AG10803 (cell line): ENCODE data around the gene GCNT4.

Experiments used
- DNase-seq: peaks from one replicate; pipeline ENCODE4 v3.0.0; 2010; ENCODE audit warnings: low read depth
- H3K4me3 ChIP-seq: 2 replicates; pipeline ENCODE4 v1.5.1; 2011; ENCODE audit warnings: mild to moderate bottlenecking, low read length, control low read depth
- TF ChIP-seq, protein P1 (sequence below): conservative IDR thresholded peaks from 2 replicates; pipeline ENCODE4 v1.5.1; 2011; ENCODE audit warnings: mild to moderate bottlenecking, low read length, control low read depth, inconsistent platforms

Gene GCNT4

DNA sequence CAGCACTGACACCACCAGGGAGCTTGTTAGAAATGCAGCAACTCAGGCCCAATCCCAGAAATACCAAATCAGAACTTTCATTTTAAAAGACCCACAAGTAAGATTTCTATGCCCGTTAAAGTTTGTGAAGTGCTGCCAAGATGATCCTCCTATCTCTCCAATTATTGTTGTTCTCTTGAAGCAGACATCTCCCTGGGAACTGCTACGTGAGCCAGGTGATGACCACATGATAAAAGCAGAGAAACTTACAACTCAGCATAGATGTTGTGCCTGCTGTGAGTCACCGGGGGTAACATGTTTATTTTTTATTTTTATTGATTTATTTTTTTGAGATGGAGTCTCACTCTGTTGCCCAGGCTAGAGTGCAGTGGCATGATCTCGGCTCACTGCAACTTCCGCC, 34.4 kb downstream of the GCNT4 start:
- H3K4me3 ChIP-seq, result no peak overlapping the region
- DNase-seq, result no peak
- TF ChIP-seq, protein P1, sequence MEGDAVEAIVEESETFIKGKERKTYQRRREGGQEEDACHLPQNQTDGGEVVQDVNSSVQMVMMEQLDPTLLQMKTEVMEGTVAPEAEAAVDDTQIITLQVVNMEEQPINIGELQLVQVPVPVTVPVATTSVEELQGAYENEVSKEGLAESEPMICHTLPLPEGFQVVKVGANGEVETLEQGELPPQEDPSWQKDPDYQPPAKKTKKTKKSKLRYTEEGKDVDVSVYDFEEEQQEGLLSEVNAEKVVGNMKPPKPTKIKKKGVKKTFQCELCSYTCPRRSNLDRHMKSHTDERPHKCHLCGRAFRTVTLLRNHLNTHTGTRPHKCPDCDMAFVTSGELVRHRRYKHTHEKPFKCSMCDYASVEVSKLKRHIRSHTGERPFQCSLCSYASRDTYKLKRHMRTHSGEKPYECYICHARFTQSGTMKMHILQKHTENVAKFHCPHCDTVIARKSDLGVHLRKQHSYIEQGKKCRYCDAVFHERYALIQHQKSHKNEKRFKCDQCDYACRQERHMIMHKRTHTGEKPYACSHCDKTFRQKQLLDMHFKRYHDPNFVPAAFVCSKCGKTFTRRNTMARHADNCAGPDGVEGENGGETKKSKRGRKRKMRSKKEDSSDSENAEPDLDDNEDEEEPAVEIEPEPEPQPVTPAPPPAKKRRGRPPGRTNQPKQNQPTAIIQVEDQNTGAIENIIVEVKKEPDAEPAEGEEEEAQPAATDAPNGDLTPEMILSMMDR, result no peak

DNA sequence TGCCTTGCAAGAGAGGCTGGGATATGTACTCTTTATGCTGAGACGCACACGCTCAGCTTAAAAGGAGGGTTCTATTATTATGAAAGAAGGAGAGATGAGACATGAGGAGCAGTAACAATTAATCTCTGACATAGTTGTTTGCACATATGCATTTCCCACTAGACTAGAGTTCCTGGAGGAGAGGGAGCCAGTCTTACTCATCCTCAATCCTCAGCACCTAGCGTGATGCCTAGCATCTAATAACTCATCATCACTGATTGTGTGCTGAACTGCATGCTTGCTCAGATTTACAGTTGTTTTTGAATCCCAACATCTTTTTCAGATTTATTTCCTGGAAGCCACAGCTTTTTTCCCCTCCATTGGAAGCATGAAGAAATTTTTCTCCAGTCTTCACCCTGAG, 35.5 kb downstream of the GCNT4 start:
- no peak overlapping the region for H3K4me3 ChIP-seq
- TF ChIP-seq, protein P1, result no peak
- peak; percentile 81 for DNase-seq

DNA sequence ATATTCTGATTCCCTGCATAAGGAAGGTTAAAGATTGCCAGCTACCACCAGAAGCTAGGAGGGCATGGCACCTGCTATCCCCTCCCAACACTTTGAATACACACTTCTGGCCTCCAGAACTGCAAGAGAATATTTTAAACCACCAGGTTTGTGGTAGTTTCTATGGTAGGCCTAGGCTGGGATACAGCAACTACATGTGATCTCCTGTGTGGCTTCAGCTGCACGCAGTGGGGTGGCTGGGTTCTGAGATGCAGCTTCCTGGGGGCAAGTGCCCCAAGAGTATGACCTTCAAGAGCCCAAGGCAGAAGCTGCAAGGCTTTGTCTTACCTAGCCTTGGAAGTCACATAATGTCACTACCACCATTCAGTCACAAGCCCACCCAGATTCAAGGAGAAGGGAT, 39.6 kb downstream of the GCNT4 start:
- TF ChIP-seq, protein P1, result no peak
- H3K4me3 ChIP-seq, result no peak overlapping the region
- DNase-seq, result no peak

DNA sequence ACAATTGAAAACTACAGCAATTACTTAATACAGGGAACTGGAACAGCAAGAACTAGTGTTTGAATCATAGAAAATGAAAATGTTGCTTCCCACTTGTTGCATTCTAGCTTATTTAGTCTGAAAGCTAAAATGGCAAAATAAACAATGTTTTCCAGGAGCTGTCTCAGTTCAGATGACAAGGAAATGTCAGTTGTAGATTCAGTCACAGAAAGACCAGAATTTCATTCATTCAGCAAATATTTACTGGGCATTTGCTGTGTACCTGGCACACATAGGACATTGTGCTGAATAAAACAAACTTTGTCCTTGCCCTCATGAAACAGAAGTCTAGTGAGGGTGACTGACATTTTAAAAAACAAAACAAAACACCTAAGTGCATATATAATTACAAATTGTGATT, 41.5 kb downstream of the GCNT4 start:
- TF ChIP-seq, protein P1, result no peak
- DNase-seq, result no peak
- no peak overlapping the region for H3K4me3 ChIP-seq

- TF ChIP-seq, protein P1, result no peak
- H3K4me3 ChIP-seq, result no peak overlapping the region
- no peak for DNase-seq
Observed at GRCh38 chr5:75009556-75010345, 42.6 kb downstream of the GCNT4 start.

DNA sequence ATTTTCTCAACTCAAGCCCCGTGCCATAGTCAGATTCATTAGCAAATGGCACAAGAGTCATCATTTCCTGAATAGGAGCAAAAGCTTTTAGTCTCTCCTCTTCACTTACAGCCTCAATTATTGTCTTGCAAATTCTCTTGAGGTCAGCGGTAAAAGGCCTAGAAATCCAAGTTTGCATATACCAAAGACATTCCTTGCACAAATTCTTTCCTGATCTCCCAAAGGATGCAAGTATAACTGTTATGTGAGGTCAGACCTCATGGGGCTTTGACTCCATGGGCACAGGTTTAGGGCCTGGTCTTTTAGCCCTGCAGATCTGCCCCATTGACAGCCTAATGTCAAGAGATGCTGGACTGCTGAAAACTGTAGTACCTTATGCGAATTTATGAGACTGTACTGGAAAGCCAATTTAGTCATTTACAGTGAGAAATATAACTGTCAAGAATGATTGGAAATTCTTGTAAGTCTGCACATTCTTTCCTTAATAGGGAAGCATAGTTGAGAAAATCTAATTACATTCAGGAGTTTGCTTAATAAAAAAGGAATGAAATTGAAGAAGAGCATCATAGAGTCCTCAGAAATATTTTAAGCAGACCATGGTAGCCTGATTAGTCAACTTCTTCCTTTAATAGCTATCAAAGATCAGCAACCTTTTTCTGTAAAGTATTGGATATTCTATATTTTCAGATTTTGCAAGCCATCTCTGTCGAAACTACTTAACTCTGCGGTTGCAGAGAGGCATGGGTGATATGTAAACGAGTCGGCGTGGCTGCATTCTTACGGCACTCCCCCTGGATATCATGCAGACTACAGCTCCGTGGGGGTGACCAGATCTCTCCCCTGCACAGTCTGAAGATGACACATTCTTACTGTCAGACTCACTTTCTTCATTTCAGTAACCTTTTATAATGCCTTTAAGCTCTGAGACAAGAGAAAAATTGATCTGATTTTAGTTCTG, 45.2 kb downstream of the GCNT4 start:
- H3K4me3 ChIP-seq, result no peak overlapping the region
- DNase-seq, result peak; percentile 90
- TF ChIP-seq, protein P1, result no peak

DNA sequence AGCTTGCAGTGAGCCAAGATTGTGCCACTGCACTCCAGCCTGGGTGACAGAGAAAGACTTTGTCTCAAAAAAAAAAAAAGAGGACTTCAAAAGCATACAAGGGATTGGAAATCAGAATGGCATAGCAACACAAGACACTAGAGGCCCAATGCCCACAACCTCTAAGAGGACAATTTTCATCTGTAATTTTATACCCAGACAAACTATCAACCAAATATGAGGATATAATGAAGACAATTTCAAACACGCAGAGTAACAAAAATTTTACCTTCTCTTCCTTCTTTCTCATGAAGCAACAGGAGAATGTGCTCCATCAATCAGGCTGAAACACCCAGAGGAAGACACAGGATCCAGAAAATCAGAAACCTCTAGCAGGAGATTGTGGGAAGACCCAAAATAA, 46.8 kb downstream of the GCNT4 start:
- no peak for DNase-seq
- H3K4me3 ChIP-seq, result no peak overlapping the region
- TF ChIP-seq, protein P1, result no peak
